Stimulated activated CD8-positive, alpha-beta memory T cell treated with anti-CD3 and anti-CD28 coated beads, Interleukin-12 subunit alpha, Interleukin-12 subunit beta, amount 100 ng/mL, for 4 hours (primary cell): ENCODE data around the gene KCNQ1.

Experiments
- DNase-seq: peaks from one replicate; pipeline ENCODE4 v3.0.0-alpha.2; 2020; ENCODE audit warnings: low read depth

Gene KCNQ1

GRCh38 chr11:2796508-2797113 is 351.8 kb downstream of the KCNQ1 start:
- no peak for DNase-seq

DNA sequence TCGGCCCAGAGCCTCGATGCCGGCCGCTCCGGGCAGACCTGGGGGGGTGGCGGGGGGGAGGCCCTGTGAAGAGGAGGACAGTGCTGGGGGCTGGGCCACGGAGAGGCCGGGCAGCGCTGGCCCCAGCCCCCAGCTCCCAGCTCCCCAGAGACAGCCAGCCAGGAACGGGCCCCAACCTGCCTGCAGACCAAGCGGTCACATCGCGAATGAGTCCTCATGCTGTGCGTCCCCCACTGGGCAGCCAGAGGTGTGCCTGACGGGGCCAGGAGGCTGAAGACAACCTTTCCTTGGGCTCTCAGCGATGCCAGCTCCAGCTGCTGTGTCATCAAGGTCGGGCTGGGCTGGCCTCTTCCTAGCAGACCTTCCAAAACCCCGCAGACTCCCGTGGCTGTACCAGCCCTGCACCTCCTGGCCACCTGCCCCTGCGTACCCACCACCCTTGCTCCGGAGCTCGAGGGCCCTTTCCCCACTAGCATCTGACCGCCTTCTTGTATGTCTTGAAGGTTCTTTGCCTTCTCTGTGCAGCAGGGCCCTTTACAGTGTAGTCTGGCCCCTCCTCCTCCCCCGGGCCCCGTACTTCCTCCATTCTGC is 352.4 kb downstream of the KCNQ1 start:
- DNase-seq = no peak

DNA sequence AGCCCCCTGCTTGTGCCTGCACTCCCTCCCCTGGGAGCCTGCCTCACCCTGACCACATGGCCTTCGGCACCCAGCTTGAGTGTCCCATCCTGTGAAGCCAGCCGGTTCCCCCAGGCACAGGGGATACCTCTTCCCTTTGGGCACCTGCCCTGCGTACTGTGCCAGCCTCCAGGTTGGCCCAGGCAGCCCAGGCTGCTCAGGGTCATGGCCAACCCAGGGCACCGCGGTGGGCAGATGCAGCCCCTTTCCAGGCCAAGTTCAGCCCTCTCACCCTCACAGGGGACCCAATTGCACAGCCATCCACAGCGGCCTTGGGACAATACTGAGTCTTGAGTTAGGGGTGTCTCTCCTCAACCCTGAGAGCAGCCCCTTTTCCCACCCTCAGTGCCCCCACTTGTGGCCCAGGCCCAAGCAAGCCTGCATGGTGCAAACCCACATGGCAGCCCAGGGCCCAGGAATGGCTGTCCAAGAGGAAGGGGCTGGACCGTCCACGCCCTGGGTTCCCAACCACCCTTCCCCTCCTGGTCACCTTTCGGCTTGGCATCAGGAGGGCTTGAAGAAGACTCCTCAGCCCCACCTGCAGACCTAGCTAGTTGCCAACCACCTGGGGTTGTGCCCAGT is 353.0 kb downstream of the KCNQ1 start:
- no peak for DNase-seq

DNA sequence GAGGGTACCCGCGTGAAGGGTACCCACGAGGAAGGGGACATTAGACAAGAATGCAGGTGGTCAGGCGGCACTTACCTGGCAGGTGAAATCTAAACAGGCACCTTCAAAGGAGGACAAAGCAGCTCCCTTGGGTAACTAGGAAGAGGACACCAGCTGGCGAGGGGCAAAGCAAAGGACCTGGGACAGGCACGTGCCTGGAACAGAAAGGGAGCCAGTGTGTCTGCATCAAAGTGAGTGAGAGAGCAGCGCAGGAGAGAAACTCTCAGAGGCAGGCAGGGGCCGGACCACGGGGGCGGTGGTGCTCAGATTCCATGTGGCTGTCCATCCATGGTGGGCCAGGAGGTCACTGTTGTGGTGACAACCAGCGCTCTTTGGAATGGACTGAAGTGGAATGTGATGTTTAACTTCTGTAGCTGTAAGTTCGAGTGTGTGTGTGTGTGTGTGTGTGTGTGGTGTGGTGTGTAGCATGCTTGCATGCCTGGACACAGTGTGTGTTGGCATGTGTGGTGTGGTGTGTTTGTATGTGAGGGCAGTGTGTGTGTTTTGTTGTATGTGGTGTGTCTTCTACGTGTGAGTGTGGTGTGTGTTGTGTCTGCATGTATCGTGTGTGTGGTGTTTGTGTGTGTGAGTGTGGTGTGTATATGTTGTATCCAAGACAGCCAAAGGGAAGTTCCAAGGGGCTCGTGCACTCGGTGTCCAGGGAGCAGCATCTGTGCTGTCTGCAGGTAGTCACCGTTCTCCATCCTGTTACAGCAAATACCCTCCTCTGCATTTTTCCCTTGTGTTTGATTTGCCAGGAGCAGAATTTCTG is 354.3 kb downstream of the KCNQ1 start:
- DNase-seq = no peak

DNA sequence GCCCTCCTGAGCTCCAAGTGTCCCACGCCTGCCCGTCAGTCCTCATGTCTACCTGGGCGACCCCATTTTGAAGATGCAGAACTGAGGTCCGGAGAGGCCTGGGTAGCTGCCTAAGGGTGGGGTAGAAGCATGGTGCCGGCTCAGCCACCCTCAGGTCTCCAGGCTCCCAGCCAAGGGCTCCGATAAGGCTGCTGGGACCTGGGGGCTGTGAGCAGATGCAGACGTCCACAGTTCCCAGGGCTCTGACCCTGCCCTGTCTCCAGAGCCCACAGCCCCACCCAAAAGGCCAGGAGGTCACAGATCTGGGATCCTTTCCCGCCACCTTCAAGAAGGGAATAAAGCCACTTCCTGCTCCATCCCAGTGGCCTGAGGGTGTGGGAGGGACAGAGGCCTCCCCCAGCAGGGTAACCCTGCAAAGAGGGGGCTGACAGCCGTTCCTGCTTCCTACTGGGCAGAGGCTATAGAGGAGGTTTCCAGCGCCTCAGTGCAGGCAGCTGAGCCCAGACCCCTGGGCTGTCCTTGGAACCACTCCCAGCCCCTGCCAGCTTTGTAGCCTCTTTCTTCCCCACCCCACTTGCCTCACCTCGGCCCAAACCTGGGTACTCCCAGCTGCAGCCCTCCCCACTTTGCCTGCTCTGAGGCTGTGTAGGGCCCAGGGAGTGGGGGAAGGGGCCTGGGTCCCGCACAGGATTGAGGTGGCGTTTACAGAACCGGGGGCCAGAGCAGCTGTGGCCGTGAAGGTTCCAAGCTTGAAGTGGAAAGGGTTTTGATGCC is 355.3 kb downstream of the KCNQ1 start:
- no peak for DNase-seq

- DNase-seq = no peak
Measured at GRCh38 chr11:2800655-2801531, 356.1 kb downstream of the KCNQ1 start.

GRCh38 chr11:2801711-2802388 is 357.0 kb downstream of the KCNQ1 start:
- no peak for DNase-seq

DNA sequence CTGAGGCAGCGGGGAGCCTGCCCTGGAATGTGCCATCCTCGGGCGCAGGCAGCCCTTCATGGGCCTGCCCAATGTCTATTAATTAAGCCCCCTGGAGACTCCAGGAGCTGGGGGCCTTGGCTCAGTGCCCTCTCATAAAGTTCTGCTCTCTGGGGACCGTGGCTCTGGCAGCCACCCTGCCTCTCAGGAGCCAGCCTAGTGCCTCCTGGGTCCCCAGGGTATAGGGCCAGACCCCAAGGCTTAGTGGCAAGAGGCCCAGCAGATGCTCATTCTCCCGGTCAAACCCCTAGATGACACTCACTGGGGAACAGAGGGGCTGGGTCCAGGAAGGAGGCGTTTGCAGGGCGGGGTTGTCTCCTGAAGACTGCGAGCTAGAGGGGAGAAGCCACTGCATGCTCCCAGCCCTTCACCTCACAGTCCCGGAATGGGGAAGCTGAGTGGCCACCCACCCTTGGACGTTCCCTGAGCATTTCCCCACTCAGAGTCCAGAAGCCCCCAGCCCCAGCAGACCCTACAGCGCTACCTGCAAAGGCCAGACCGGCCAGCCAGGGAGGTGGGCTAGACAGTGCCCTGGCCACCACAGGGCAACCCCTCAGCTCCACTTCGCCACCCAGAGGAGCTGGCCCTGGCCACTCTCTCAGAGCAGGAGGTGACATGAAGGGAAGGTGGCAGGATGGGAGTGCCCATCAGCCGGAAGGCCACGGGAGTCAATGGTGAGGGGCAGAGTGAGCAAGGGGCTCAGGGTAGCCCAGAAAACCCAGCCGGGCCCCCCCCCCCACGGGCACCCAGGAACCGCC is 357.8 kb downstream of the KCNQ1 start:
- no peak for DNase-seq

- no peak for DNase-seq
Measured at GRCh38 chr11:2803186-2804091, 358.6 kb downstream of the KCNQ1 start.

DNA sequence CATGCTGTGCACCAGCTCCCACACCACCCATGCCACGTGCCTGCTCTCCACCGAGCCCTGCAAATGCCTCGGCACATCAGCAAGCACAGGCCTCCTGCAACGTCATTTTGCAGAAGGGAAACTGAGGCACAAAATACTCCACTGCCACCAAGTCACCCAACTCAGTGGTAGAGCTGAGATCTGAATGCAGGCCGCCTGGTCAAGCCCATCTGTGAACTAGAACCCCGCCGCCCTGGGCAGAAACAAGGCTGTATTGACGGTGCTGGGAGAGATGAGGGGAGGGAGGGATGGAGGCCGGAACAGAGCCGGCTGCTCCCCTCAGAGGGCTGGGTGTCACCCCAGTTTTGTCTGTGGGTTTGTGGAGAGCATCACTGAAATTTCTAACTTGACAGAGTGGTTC is 359.4 kb downstream of the KCNQ1 start:
- DNase-seq = no peak

DNA sequence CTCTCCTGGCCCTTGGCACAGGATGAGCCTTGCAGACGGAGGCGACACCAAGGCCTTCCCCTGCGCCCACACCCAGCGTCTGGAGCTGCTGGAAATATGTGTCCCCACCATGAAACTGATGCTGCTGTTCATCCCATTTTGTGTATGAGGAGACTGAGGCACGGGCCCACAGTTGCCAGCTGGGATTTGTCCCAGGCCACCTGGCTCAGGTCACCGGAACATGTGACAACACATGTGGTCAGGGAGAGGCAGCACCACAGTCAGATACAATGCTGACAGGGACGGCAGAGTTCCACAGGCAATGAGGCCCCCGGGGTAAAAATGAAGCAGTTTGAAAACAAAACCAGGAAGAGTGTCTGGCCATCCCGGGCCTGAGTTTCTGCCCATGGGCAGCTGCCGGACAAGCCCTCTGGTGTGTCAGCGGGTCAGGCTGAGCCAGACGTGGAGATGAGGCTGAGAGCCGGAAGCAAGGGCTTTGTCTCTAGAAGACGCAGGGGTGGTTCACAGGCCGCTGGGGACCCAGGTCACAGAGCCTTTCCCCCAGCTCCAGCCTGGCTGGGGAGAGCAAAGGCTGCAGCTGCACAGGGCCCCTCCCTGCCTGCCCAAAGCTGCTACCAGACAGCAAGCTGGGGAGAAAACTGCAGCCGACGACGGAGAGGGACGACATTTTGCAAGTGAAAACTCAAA is 360.0 kb downstream of the KCNQ1 start:
- no peak for DNase-seq

- no peak for DNase-seq
Measured at GRCh38 chr11:2805388-2806056, 360.7 kb downstream of the KCNQ1 start.

GRCh38 chr11:2806351-2807024 is 361.7 kb downstream of the KCNQ1 start:
- no peak for DNase-seq

DNA sequence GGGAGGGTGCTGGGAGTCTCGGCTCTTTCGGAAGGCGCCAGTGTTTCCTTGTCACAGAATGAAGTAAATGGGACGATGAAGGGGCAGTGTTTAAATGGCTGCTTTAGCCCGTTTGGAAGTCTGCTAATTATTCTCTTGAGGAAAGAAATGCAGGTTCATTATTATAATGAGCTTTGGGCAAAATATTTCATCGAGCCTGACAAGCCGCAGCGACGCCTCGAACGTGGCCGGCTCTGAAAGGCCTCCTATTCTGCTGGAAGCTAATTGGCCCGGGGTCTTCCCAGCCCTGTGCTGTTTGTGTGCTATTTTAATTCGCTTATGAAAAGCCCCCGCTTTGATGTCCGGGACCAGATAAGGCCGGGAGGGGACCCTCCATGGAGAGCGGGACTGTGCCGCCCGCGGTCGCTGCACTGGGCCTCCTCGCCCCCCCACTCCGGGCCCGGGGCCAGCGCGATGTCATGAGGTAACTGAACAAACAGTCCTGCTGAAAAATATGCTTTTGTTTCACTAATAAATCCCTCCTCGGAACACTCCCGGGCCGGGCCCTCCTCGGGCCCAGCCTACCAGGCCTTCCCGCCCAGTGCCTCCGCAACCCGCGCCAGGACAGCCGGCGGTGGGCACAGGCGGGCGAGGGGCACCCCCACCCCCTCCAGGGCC is 362.3 kb downstream of the KCNQ1 start:
- DNase-seq = no peak

- DNase-seq = no peak
Measured at GRCh38 chr11:2807801-2808241, 363.0 kb downstream of the KCNQ1 start.
